Keratinocyte (primary cell): ENCODE data around the gene NOD2. TPM values are rescaled to one million over a fixed set of nuclear protein-coding genes. Genes with fewer than 3 reads are reported as not detected.

Source experiments
- DNase-seq: peaks from one replicate; pipeline ENCODE4 v3.0.0-alpha.2; 2011; ENCODE audit warnings: low read depth, missing footprints, low spot score
- FAIRE-seq: peaks from 2 replicates; lab custom pipeline; 2011; peaks lifted over from hg19 to GRCh38; lab: Jason Lieb, UNC
- H2AFZ ChIP-seq: 2 replicates; pipeline ENCODE4 v1.6.0; 2012; ENCODE audit warnings: low read length, control low read depth, inconsistent platforms; ENCODE audit not compliant: control insufficient read depth
- H3K27ac ChIP-seq: 2 replicates; pipeline ENCODE4 v1.5.1; 2011; ENCODE audit warnings: low read length; ENCODE audit not compliant: control insufficient read depth, insufficient read depth
- H3K27me3 ChIP-seq: 3 replicates; pipeline ENCODE4 v1.6.0; 2011; ENCODE audit warnings: low read length; ENCODE audit not compliant: control insufficient read depth, insufficient read depth; ENCODE audit errors: extremely low read depth
- H3K36me3 ChIP-seq, 2 experiments: 2 replicates in 1 of 2; 3 replicates in 1 of 2; pipeline ENCODE4 v1.5.1; 2011; ENCODE audit warnings: low read length in 2 of 2, mild to moderate bottlenecking in 1 of 2; ENCODE audit not compliant: control insufficient read depth in 2 of 2, insufficient read depth in 2 of 2; ENCODE audit errors: extremely low read depth in 1 of 2
- H3K4me1 ChIP-seq: 3 replicates; pipeline ENCODE4 v1.5.1; 2011; ENCODE audit warnings: low read length; ENCODE audit not compliant: control insufficient read depth, insufficient read depth; ENCODE audit errors: extremely low read depth
- H3K4me2 ChIP-seq: 3 replicates; pipeline ENCODE4 v1.6.0; 2011; ENCODE audit warnings: low read depth, low read length; ENCODE audit not compliant: control insufficient read depth, insufficient read depth; ENCODE audit errors: extremely low read depth
- H3K4me3 ChIP-seq, 3 experiments: fragments of 200-600 bp in 1 of 3; sonication (generic) in 1 of 3; 2 replicates in 2 of 3; 3 replicates in 1 of 3; pipeline ENCODE4 v1.5.1; 2011 to 2016; ENCODE audit warnings: low read length in 3 of 3, mild to moderate bottlenecking in 3 of 3, control low read depth in 2 of 3, inconsistent platforms in 1 of 3, low read depth in 1 of 3, mixed read lengths in 1 of 3, mixed run types in 1 of 3, moderate library complexity in 1 of 3; ENCODE audit not compliant: control insufficient read depth in 2 of 3, insufficient read depth in 2 of 3; ENCODE audit errors: extremely low read depth in 1 of 3
- H3K79me2 ChIP-seq: 2 replicates; pipeline ENCODE4 v1.6.0; 2012; ENCODE audit warnings: low read length; ENCODE audit not compliant: control insufficient read depth, insufficient read depth
- H3K9ac ChIP-seq: 3 replicates; pipeline ENCODE4 v1.6.0; 2011; ENCODE audit warnings: low read length; ENCODE audit not compliant: control insufficient read depth, insufficient read depth; ENCODE audit errors: extremely low read depth
- H3K9me1 ChIP-seq: 3 replicates; pipeline ENCODE4 v1.6.0; 2011; ENCODE audit warnings: low read length; ENCODE audit not compliant: control insufficient read depth, insufficient read depth; ENCODE audit errors: extremely low read depth
- H3K9me3 ChIP-seq: 2 replicates; pipeline ENCODE4 v1.5.1; 2012; ENCODE audit warnings: low read depth, low read length; ENCODE audit not compliant: control insufficient read depth
- H4K20me1 ChIP-seq: 3 replicates; pipeline ENCODE4 v1.6.0; 2011; ENCODE audit warnings: low read length; ENCODE audit not compliant: control insufficient read depth, insufficient read depth; ENCODE audit errors: extremely low read depth
- EZH2 ChIP-seq: IDR thresholded peaks from one replicate; pipeline ENCODE4 v1.6.1; 2012; ENCODE audit warnings: inconsistent platforms, mild to moderate bottlenecking, low read length, moderate library complexity
- dilution Hi-C: fragments of 300-500 bp; cut with MboI; formaldehyde crosslinking; loops from one replicate; pipeline ENCODE4 v1.7.0; 2020; ENCODE audit warnings: low sequenced_read_pairs; ENCODE audit not compliant: extremely low pct_ligation_motif_present
- polyA plus RNA-seq, 5 experiments: library from polyadenylated mRNA; depleted of rRNA in 3 of 5; stranded (reverse) in 3 of 5; stranded (forward) in 1 of 5; unstranded in 1 of 5; fragments of >200 nt; gene quantifications; 1 replicate in 1 of 5; 2 replicates in 3 of 5; 3 replicates in 1 of 5; pipeline versions ENCODE4 v1.2.1 to v1.2.3, GENCODE V29; 2011 to 2012; ENCODE audit warnings: missing spikeins in 2 of 5, low read depth in 1 of 5, low replicate concordance in 1 of 5
- TF ChIP-seq, protein P1 (sequence below), 3 experiments: IDR thresholded peaks in 1 of 3; conservative IDR thresholded peaks in 1 of 3; optimal IDR thresholded peaks in 1 of 3; 2 replicates in 2 of 3; 3 replicates in 1 of 3; pipeline versions ENCODE3 to v1.5.1; 2011; ENCODE audit warnings: low read length in 3 of 3, mild to moderate bottlenecking in 3 of 3, moderate library complexity in 2 of 3, control low read depth in 1 of 3, inconsistent platforms in 1 of 3; ENCODE audit not compliant: insufficient read depth in 2 of 3; ENCODE audit errors: extremely low read depth in 1 of 3

The NOD2 gene
- polyA plus RNA-seq, 1 donor (not counting 4 experiments of a cell fraction or from before 2014, with no cell fraction given) = 0.80 TPM

- Histone ChIP-seq H3K4me2 (peak overlapping the region; percentile 81), H3K9ac (peak overlapping the region; percentile 68)
- FAIRE-seq = no peak
Measured at GRCh38 chr16:50697881-50698767, 4.7 kb downstream of the NOD2 start.

GRCh38 chr16:50699326-50700159 is 6.1 kb downstream of the NOD2 start:
- Histone ChIP-seq H3K9me1 (no peaks in the 10 kb centered on the region), H3K4me3 (no peak overlapping the region), H3K4me2 (peak overlapping the region; percentile 27), H3K9ac (peak overlapping the region; percentile 55), H2AFZ (peak overlapping the region; percentile 42), H3K27me3 (no peaks in the 10 kb centered on the region), H3K79me2 (no peaks in the 10 kb centered on the region), H3K4me1 (peaks cover 37% of the 10 kb centered on the region), H4K20me1 (no peaks in the 10 kb centered on the region), H3K36me3 (no peaks in the 10 kb centered on the region), H3K27ac (peak overlapping the region; percentile 56), H3K9me3 (peaks cover 5% of the 10 kb centered on the region)
- TF ChIP-seq, protein P1, sequence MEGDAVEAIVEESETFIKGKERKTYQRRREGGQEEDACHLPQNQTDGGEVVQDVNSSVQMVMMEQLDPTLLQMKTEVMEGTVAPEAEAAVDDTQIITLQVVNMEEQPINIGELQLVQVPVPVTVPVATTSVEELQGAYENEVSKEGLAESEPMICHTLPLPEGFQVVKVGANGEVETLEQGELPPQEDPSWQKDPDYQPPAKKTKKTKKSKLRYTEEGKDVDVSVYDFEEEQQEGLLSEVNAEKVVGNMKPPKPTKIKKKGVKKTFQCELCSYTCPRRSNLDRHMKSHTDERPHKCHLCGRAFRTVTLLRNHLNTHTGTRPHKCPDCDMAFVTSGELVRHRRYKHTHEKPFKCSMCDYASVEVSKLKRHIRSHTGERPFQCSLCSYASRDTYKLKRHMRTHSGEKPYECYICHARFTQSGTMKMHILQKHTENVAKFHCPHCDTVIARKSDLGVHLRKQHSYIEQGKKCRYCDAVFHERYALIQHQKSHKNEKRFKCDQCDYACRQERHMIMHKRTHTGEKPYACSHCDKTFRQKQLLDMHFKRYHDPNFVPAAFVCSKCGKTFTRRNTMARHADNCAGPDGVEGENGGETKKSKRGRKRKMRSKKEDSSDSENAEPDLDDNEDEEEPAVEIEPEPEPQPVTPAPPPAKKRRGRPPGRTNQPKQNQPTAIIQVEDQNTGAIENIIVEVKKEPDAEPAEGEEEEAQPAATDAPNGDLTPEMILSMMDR (optimal IDR thresholded peaks at IDR 0.05 in 1 of 3, IDR thresholded peaks at IDR 0.05 in 1 of 3, conservative IDR thresholded peaks at IDR 0.05 in 1 of 3; ENCODE audit: extremely low read depth in 1 of 3, insufficient read depth in 2 of 3, low read length in 3 of 3) = no peak
- no peak for TF ChIP-seq EZH2
- dilution Hi-C loops = no loop called here
- FAIRE-seq (peak; percentile 74), DNase-seq (peak; percentile 81)

More at GRCh38 chr16:50697881-50698767, 4.7 kb downstream of the NOD2 start:
- TF ChIP-seq, protein P1 (optimal IDR thresholded peaks at IDR 0.05 in 1 of 3, IDR thresholded peaks at IDR 0.05 in 1 of 3, conservative IDR thresholded peaks at IDR 0.05 in 1 of 3; ENCODE audit: extremely low read depth in 1 of 3, insufficient read depth in 2 of 3, low read length in 3 of 3) = no peak
- TF ChIP-seq EZH2 = no peak
- dilution Hi-C loops = no loop called here
- no peaks in the 10 kb centered on the region for H3K9me1 ChIP-seq
- H3K27ac ChIP-seq = peak overlapping the region; percentile 81
- H3K4me3 ChIP-seq = peak overlapping the region in 2 of 3 experiments; percentile 11 to 41
- H3K36me3 ChIP-seq = no peaks in the 10 kb centered on the region
- DNase-seq = no peak
- no peaks in the 10 kb centered on the region for H3K9me3 ChIP-seq
- peaks cover 37% of the 10 kb centered on the region for H3K4me1 ChIP-seq
- no peaks in the 10 kb centered on the region for H3K27me3 ChIP-seq
- H2AFZ ChIP-seq = peak overlapping the region; percentile 85
- no peaks in the 10 kb centered on the region for H3K79me2 ChIP-seq
- H4K20me1 ChIP-seq = no peaks in the 10 kb centered on the region
